ENCODE data around the gene IRF2. TPM values are rescaled to one million over a fixed set of nuclear protein-coding genes. Genes with fewer than 3 reads are reported as not detected.
A peak's percentile ranks its signal among the peaks of the same experiment; 100 is the strongest.

IRF2 gene
- total RNA-seq, 2 experiments from 2014 or later, result 11.4 to 14.9 TPM

- DNase-seq (no peak), ATAC-seq (ENCODE audit: poor library complexity) (no peak)
- Histone ChIP-seq H3K36me3 (ENCODE audit: insufficient read depth, low read length) (peaks cover 64% of the 10 kb centered on the region), H3K4me3 (ENCODE audit: low read length) (no peak overlapping the region), H3K27ac (ENCODE audit: low read depth in 1 of 2, low read length in 2 of 2) (peak overlapping the region; percentile 6 to 37), H3K27me3 (ENCODE audit: control insufficient read depth in 1 of 2, insufficient read depth in 2 of 2, low read length in 2 of 2) (no peaks in the 10 kb centered on the region), H3K4me1 (ENCODE audit: insufficient read depth, low read length) (peaks cover 42% of the 10 kb centered on the region), H3K9me3 (ENCODE audit: control insufficient read depth in 1 of 2, insufficient read depth in 1 of 2, low read length in 2 of 2) (no peaks in the 10 kb centered on the region)
- H3K9me3 Mint-ChIP-seq, result no peaks in the 10 kb centered on the region
- TF ChIP-seq, protein P1, sequence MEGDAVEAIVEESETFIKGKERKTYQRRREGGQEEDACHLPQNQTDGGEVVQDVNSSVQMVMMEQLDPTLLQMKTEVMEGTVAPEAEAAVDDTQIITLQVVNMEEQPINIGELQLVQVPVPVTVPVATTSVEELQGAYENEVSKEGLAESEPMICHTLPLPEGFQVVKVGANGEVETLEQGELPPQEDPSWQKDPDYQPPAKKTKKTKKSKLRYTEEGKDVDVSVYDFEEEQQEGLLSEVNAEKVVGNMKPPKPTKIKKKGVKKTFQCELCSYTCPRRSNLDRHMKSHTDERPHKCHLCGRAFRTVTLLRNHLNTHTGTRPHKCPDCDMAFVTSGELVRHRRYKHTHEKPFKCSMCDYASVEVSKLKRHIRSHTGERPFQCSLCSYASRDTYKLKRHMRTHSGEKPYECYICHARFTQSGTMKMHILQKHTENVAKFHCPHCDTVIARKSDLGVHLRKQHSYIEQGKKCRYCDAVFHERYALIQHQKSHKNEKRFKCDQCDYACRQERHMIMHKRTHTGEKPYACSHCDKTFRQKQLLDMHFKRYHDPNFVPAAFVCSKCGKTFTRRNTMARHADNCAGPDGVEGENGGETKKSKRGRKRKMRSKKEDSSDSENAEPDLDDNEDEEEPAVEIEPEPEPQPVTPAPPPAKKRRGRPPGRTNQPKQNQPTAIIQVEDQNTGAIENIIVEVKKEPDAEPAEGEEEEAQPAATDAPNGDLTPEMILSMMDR (IDR thresholded peaks at IDR 0.05), result no peak
- no peak overlapping the region for H3K4me3 Mint-ChIP-seq
- H3K4me1 Mint-ChIP-seq (ENCODE audit: low read depth), result peaks cover 58% of the 10 kb centered on the region
- intact Hi-C loops (cut with DNase I, micrococcal nuclease), result no loop called here
- peaks cover 91% of the 10 kb centered on the region for H3K36me3 Mint-ChIP-seq (ENCODE audit: low read depth)
- peak overlapping the region; percentile 71 for H3K27ac Mint-ChIP-seq
- ChIA-PET CTCF (interaction anchor here (2.0 kb wide), 1 partner anchor 145 kb away, joined by 10 read pairs; no protein-coding TSS in a partner anchor), POLR2A (interaction anchor here (0.9 to 3.2 kb wide), 5 partner anchors 10 to 128 kb away, joined by 4 to 17 read pairs (median 7); partner anchors contain the start of gene IRF2)
- H3K27me3 Mint-ChIP-seq, result no peaks in the 10 kb centered on the region
Measured at GRCh38 chr4:184409502-184409901, 64.8 kb downstream of the IRF2 start.

DNA sequence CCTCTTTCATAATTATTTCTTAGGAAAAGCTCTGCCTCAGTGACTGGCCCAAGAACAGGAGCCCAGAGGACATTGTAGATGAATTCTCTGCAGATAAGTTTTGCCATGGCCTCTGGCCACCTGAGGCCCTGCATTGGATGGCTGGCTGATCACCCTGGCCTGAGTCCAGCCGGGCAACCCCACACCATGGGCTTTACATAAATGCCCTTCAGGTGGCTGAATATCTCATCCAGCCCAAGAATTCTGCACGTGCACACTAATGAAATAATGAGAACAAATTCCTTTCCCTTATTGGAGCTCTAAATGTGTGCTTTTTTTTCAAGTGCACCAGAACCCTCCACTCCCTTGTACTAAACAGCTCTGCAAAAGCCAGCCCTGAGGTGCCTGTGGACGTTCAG is 65.7 kb downstream of the IRF2 start:
- Histone ChIP-seq H3K9me3 (ENCODE audit: control insufficient read depth in 1 of 2, insufficient read depth in 1 of 2, low read length in 2 of 2) (no peaks in the 10 kb centered on the region), H3K4me1 (ENCODE audit: insufficient read depth, low read length) (peaks cover 36% of the 10 kb centered on the region), H3K36me3 (ENCODE audit: insufficient read depth, low read length) (peaks cover 67% of the 10 kb centered on the region), H3K27me3 (ENCODE audit: control insufficient read depth in 1 of 2, insufficient read depth in 2 of 2, low read length in 2 of 2) (no peaks in the 10 kb centered on the region), H3K27ac (ENCODE audit: low read depth in 1 of 2, low read length in 2 of 2) (no peak overlapping the region), H3K4me3 (ENCODE audit: low read length) (no peak overlapping the region)
- Mint-ChIP-seq H3K27me3 (no peaks in the 10 kb centered on the region), H3K4me3 (no peak overlapping the region), H3K9me3 (no peaks in the 10 kb centered on the region), H3K27ac (peak overlapping the region; percentile 71), H3K36me3 (ENCODE audit: low read depth) (peaks cover 91% of the 10 kb centered on the region), H3K4me1 (ENCODE audit: low read depth) (peaks cover 50% of the 10 kb centered on the region)
- intact Hi-C loops (cut with DNase I, micrococcal nuclease), result no loop called here
- TF ChIP-seq, protein P1 (IDR thresholded peaks at IDR 0.05), result no peak
- POLR2A ChIA-PET, result interaction anchor here (1.2 to 3.2 kb wide), 2 partner anchors 66 to 128 kb away, joined by 4 to 17 read pairs; partner anchors contain the start of gene IRF2
- ATAC-seq (ENCODE audit: poor library complexity) (no peak), DNase-seq (no peak)
- CTCF ChIA-PET, result interaction anchor here (2.0 kb wide), 1 partner anchor 144 kb away, joined by 10 read pairs; no protein-coding TSS in a partner anchor

- H3K4me1 ChIP-seq (ENCODE audit: insufficient read depth, low read length), result peaks cover 30% of the 10 kb centered on the region
- Mint-ChIP-seq H3K4me3 (no peak overlapping the region), H3K27me3 (no peaks in the 10 kb centered on the region), H3K9me3 (no peaks in the 10 kb centered on the region), H3K4me1 (ENCODE audit: low read depth) (peaks cover 44% of the 10 kb centered on the region), H3K36me3 (ENCODE audit: low read depth) (peaks cover 91% of the 10 kb centered on the region), H3K27ac (no peak overlapping the region)
- POLR2A ChIA-PET, result interaction anchor here (3.2 kb wide), 1 partner anchor 67 kb away, joined by 17 read pairs; the partner anchor contains the start of gene IRF2
- peak overlapping the region in 1 of 2 donors; percentile 26 for H3K27ac ChIP-seq (ENCODE audit: low read depth in 1 of 2, low read length in 2 of 2)
- DNase-seq, result no peak
- no peak overlapping the region for H3K4me3 ChIP-seq (ENCODE audit: low read length)
- H3K27me3 ChIP-seq (ENCODE audit: control insufficient read depth in 1 of 2, insufficient read depth in 2 of 2, low read length in 2 of 2), result no peaks in the 10 kb centered on the region
- TF ChIP-seq, protein P1 (IDR thresholded peaks at IDR 0.05), result no peak
- no peak for ATAC-seq (ENCODE audit: poor library complexity)
- peaks cover 67% of the 10 kb centered on the region for H3K36me3 ChIP-seq (ENCODE audit: insufficient read depth, low read length)
- no peaks in the 10 kb centered on the region for H3K9me3 ChIP-seq (ENCODE audit: control insufficient read depth in 1 of 2, insufficient read depth in 1 of 2, low read length in 2 of 2)
- CTCF ChIA-PET, result no interaction called here
- intact Hi-C loops (cut with DNase I, micrococcal nuclease), result no loop called here
Measured at GRCh38 chr4:184408021-184408683, 66.2 kb downstream of the IRF2 start.
